ENCODE measurements around the gene RERE.

DNA sequence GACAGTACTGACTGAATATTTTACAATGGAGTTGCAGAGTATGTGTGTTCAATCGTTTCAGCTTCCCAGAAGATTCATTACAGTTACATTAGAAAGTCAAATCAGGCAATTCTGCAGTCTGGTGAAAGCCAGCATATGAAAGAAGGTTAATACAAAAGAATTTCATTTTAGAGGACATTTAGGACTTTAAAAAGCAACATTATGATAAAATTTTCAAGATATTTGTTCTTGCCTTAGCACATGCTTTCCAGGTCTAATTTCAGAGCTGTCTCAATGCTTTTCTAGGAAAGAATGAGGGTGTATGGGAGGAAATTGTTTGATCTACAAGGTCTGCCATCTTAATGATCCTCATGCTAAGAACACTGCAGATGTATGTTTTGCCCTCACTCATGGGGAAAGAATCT lies 63.2 kb downstream of the RERE start:
- no peak for TF ChIP-seq RAD21 (IDR thresholded peaks at IDR 0.05; ENCODE audit: low read depth)
- TF ChIP-seq POLR2A (IDR thresholded peaks at IDR 0.05; ENCODE audit: borderline replicate concordance, extremely low read depth, insufficient read depth, insufficient read length): no peak
- TF ChIP-seq, protein P1, sequence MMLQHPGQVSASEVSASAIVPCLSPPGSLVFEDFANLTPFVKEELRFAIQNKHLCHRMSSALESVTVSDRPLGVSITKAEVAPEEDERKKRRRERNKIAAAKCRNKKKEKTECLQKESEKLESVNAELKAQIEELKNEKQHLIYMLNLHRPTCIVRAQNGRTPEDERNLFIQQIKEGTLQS (IDR thresholded peaks at IDR 0.05): no peak
- TF ChIP-seq, protein P2, sequence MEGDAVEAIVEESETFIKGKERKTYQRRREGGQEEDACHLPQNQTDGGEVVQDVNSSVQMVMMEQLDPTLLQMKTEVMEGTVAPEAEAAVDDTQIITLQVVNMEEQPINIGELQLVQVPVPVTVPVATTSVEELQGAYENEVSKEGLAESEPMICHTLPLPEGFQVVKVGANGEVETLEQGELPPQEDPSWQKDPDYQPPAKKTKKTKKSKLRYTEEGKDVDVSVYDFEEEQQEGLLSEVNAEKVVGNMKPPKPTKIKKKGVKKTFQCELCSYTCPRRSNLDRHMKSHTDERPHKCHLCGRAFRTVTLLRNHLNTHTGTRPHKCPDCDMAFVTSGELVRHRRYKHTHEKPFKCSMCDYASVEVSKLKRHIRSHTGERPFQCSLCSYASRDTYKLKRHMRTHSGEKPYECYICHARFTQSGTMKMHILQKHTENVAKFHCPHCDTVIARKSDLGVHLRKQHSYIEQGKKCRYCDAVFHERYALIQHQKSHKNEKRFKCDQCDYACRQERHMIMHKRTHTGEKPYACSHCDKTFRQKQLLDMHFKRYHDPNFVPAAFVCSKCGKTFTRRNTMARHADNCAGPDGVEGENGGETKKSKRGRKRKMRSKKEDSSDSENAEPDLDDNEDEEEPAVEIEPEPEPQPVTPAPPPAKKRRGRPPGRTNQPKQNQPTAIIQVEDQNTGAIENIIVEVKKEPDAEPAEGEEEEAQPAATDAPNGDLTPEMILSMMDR (IDR thresholded peaks at IDR 0.05 in 2 of 3, conservative IDR thresholded peaks at IDR 0.05 in 1 of 3; ENCODE audit: borderline replicate concordance in 1 of 3, insufficient read depth in 1 of 3, low read depth in 2 of 3, low read length in 2 of 3): no peak
- TF ChIP-seq, protein P3, sequence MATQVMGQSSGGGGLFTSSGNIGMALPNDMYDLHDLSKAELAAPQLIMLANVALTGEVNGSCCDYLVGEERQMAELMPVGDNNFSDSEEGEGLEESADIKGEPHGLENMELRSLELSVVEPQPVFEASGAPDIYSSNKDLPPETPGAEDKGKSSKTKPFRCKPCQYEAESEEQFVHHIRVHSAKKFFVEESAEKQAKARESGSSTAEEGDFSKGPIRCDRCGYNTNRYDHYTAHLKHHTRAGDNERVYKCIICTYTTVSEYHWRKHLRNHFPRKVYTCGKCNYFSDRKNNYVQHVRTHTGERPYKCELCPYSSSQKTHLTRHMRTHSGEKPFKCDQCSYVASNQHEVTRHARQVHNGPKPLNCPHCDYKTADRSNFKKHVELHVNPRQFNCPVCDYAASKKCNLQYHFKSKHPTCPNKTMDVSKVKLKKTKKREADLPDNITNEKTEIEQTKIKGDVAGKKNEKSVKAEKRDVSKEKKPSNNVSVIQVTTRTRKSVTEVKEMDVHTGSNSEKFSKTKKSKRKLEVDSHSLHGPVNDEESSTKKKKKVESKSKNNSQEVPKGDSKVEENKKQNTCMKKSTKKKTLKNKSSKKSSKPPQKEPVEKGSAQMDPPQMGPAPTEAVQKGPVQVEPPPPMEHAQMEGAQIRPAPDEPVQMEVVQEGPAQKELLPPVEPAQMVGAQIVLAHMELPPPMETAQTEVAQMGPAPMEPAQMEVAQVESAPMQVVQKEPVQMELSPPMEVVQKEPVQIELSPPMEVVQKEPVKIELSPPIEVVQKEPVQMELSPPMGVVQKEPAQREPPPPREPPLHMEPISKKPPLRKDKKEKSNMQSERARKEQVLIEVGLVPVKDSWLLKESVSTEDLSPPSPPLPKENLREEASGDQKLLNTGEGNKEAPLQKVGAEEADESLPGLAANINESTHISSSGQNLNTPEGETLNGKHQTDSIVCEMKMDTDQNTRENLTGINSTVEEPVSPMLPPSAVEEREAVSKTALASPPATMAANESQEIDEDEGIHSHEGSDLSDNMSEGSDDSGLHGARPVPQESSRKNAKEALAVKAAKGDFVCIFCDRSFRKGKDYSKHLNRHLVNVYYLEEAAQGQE (IDR thresholded peaks at IDR 0.05; ENCODE audit: low read depth): no peak
- no peak for TF ChIP-seq POLR2AphosphoS5 (IDR thresholded peaks at IDR 0.05; ENCODE audit: low read depth, low read length)
- TF ChIP-seq, protein P4, sequence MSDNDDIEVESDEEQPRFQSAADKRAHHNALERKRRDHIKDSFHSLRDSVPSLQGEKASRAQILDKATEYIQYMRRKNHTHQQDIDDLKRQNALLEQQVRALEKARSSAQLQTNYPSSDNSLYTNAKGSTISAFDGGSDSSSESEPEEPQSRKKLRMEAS (IDR thresholded peaks at IDR 0.05): no peak
- no peak for TF ChIP-seq EZH2phosphoT487 (IDR thresholded peaks at IDR 0.05; ENCODE audit: borderline replicate concordance)
- TF ChIP-seq CEBPB (IDR thresholded peaks at IDR 0.05; ENCODE audit: low read depth): no peak
- no peak for TF ChIP-seq YY1 (IDR thresholded peaks at IDR 0.05; ENCODE audit: extremely low read depth, insufficient replicate concordance, low read depth, low read length)
